Smooth muscle cell of the coronary artery (primary cell): ENCODE results near the gene CALCOCO2. TPM values are rescaled to one million over a fixed set of nuclear protein-coding genes. Genes with fewer than 3 reads are reported as not detected.

Source experiments
- total RNA-seq: library from RNA; depleted of rRNA; stranded (reverse); fragments of >200 nt; gene quantifications from 2 replicates; pipeline ENCODE4 v1.2.3, GENCODE V29; 2014; ENCODE audit warnings: low replicate concordance

The CALCOCO2 gene, protein sequence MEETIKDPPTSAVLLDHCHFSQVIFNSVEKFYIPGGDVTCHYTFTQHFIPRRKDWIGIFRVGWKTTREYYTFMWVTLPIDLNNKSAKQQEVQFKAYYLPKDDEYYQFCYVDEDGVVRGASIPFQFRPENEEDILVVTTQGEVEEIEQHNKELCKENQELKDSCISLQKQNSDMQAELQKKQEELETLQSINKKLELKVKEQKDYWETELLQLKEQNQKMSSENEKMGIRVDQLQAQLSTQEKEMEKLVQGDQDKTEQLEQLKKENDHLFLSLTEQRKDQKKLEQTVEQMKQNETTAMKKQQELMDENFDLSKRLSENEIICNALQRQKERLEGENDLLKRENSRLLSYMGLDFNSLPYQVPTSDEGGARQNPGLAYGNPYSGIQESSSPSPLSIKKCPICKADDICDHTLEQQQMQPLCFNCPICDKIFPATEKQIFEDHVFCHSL
- 29.3 and 66.0 TPM in 2 replicates for total RNA-seq

GRCh38 chr17:48830840-48831548 lies at the start of gene CALCOCO2:
Gene CALCOCO2, plus strand, starts transcription at chr17:48831035. Its CDS starts 10,673 bp downstream, at chr17:48841708.

GRCh38 chr17:48816774-48817590 lies 13.9 kb upstream of the CALCOCO2 start, which contains the start of gene TTLL6:
Gene TTLL6, minus strand, starts transcription at chr17:48817229. Its CDS starts 157 bp downstream, at chr17:48817072.

GRCh38 chr17:48908047-48908843 lies 77.4 kb downstream of the CALCOCO2 start, which contains the start of gene UBE2Z:
Gene UBE2Z, plus strand, starts transcription at chr17:48908407. Its CDS starts 97 bp downstream, at chr17:48908504.

Other genes with a start within 250 kb of the CALCOCO2 start
- gene HOXB3, start 240.8 kb upstream of the CALCOCO2 start, total RNA-seq: 0.59 and 2.6 TPM in 2 replicates
- gene HOXB5, start 237.3 kb upstream of the CALCOCO2 start, total RNA-seq: not detected in 2 replicates
- 0.08 and 0.12 TPM in 2 replicates for gene HOXB6, start 226.0 kb upstream of the CALCOCO2 start, total RNA-seq
- gene HOXB7, start 220.0 kb upstream of the CALCOCO2 start, total RNA-seq: 0.30 TPM in 1 of 2 replicates, not detected in the other
- gene HOXB8, start 215.7 kb upstream of the CALCOCO2 start, total RNA-seq: not detected in 2 replicates
- gene HOXB9, start 204.7 kb upstream of the CALCOCO2 start, total RNA-seq: not detected in 2 replicates
- not detected in 2 replicates for gene PRAC1, start 108.5 kb upstream of the CALCOCO2 start, total RNA-seq
- gene PRAC2, start 107.8 kb upstream of the CALCOCO2 start, total RNA-seq: not detected in 2 replicates
- gene HOXB13, start 102.3 kb upstream of the CALCOCO2 start, total RNA-seq: not detected in 2 replicates
- not detected in 2 replicates for gene TTLL6, start 13.8 kb upstream of the CALCOCO2 start, total RNA-seq
- 31.8 and 56.5 TPM in 2 replicates for gene ATP5MC1, start 61.8 kb downstream of the CALCOCO2 start, total RNA-seq
- gene UBE2Z, start 77.4 kb downstream of the CALCOCO2 start, total RNA-seq: 33.7 and 51.9 TPM in 2 replicates
- 107 and 164 TPM in 2 replicates for gene SNF8, start 113.8 kb downstream of the CALCOCO2 start, total RNA-seq
- not detected in 2 replicates for gene GIP, start 137.6 kb downstream of the CALCOCO2 start, total RNA-seq
- gene IGF2BP1, start 166.3 kb downstream of the CALCOCO2 start, total RNA-seq: 0.12 and 0.15 TPM in 2 replicates